ENCODE data around the gene ADAMTSL1.

ADAMTSL1 gene

DNA sequence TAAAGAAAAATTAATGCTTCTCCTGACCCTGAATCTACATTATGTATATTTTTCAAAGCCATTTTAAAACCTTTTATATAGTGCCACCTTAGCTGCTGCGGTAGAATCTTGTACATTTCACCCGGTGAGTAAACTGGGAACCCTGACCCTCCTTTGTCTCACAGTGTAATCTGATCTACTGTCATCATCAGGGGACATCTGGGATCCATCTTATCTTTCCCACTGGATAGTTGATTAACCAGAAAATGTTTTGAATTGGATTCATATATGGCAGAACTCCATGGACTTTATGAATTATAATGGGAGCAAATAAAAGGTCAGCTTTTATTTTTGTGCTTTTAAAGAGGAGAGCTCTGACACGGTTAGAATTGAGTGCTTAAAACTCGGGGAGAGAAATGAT lies 95.0 kb downstream of the ADAMTSL1 start:
- no peak for DNase-seq

DNA sequence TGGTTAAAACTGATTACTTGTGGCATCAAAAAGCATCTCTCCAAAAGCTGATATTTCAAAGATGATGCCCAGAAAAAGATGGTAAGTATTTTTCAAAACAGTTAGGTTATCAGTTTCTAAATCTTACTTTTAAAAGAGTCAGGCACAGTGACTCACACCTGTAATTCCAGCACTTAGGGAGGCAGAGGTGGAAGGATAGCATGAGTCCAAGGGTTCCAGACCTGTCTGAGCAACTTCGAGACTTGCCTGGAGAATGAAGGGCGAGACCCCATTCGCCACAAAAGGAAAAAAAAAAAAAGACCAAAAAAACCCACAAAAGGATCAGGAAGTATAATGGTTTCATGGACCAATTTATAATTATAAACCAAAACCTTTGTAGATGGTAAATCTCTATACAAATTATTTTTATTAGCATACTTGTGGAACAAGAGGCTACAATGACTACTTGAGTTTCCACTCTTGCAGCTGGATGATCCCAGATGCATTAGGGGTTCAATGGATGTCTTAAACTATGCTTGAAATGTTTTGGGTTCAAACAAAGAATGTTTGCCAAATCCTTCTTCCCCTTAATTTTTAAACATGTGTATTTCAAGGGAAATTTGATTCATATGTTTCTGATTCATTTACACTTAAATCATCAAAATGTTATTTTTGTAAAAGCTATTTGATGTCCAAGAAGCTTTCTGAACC lies 96.1 kb downstream of the ADAMTSL1 start:
- no peak for DNase-seq

DNA sequence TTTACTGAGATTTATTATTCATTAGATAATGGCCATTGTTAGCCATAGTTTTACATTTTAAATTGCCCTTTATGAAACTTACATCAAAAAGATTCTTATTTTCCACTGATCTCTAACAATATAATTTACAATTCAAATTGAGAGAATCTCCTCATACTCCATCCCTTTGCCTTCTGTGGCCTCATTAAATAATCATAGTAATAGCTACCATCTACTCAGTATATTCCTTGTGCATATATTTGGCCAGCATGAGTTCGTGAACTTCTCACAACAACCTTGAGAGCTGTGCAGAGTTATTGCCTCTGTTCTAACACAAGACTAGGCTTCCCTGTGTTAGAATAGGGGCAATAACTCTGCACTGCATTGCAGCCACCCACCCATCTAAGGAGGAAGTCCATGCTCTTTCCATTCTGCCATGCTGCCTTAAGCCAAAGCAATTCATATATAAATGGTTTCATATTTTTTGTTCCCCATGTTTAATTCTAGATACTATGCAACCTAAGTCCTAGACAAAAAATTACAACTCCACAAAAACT lies 99.1 kb downstream of the ADAMTSL1 start:
- DNase-seq = no peak

- DNase-seq = no peak
Measured at GRCh38 chr9:18575686-18576085, 101.7 kb downstream of the ADAMTSL1 start.

GRCh38 chr9:18579536-18579935 lies 105.6 kb downstream of the ADAMTSL1 start:
- no peak for DNase-seq

DNA sequence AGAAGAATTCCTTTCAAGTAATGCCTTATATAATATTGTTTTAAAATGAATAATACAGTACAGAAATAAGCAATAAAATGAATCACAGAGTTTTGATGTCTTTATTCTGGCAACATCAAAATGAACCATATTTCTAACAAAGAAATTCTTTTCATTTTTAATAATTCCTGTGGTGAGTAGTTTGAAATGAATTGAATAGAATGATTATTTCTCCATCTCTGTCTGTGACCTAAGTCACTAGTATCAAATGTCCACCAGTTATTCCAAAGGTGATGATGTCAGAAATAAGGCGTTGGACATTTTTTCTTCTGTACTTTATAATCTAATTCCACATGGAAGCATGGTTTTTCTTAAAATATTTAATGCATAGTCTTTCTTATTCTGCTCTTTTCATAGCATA lies 106.2 kb downstream of the ADAMTSL1 start:
- DNase-seq = no peak

GRCh38 chr9:18585996-18586395 lies 112.0 kb downstream of the ADAMTSL1 start:
- no peak for DNase-seq

DNA sequence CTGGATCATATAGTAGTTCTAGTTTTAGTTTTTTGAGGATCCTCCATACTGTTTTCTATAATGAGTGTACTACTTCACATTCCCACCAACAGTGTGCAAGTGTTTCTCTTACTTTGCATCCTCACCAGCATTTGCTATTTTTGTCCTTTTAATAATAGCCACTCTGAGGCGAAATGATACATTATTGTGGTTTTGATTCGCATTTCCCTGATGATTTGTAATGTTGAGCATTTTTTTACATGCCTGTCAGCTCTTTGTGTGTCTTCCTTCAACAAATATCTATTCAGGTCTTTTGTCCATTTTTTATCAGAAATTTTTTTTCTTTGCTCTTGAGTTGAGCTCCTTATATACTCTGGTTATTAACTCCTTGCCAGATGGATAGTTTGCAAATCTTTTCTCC lies 114.0 kb downstream of the ADAMTSL1 start:
- no peak for DNase-seq

DNA sequence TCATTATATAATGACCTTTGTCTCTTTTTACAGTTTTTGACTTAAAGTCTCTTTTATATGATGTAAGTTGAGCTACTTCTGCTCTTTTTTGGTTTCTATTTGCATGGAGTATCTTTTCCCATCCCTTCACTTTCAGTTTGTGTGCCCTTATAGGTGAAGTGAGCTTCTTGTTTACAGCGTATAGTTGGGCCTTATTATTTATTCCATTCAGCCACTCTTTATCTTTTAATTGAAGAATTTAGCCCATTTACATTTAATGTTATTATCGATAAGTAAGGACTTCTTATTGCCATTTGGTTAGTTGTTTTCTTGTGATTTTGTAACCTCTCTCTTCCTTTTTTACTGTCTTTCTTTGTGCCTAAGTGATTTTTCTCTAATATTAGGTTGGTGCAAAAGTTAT lies 117.3 kb downstream of the ADAMTSL1 start:
- DNase-seq = no peak

- DNase-seq = no peak
Measured at GRCh38 chr9:18594837-18595236, 120.9 kb downstream of the ADAMTSL1 start.

DNA sequence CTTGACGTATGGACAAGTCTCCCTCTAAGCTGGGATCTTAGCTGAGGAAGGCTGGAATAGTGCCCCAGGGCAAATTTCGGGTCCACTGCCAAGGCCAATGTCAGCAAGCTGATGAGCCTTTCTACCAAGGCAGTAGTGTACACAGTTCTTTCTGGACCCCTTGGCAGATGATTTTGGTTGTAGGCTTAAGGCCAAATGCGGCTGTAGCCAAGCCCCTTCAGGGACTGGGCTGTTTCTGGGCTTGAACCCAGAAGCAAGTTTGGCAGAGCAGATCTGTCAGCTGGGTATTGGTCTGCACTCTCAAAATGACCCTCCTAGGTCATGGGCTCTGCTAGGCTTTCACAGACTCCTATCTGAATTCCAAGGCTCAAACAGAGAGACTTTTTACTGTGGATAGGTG lies 121.6 kb downstream of the ADAMTSL1 start:
- no peak for DNase-seq

DNA sequence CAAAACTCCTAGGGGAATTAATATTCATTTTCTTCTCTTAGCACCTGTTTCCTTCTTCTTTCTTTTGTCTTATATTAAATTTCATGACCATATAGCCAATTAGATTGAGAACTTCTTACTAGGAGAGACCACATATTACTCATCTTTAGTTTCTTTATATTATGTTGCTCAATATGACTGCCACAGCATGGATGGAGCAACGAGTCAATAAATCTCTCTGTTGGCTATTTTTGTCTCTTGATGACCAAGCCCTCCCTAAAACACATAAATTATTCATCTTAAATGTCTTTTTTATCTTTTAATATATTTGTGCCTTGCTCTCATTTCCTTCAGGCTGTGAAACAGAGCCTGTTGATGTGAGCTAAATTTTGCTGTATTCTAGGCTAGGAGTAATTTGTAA lies 123.0 kb downstream of the ADAMTSL1 start:
- DNase-seq = no peak

DNA sequence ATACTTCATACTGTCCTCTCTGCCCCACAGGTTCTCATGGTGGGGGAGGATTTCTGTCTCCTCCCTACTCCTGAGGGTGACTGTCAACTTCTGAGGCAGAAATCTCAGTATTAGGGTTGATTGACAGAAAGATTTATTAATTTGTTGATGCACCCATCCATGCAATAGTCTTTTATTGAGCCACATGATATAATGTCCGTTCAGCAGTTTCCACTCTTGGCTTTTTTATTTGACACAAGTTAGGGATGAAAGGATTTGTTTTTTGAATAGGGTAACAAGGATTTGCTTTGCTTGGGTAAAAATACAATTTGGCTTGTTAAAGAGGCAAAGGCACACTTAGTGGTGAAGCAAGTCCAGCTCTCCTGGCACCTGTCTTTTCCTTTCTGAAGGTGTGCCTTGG lies 125.0 kb downstream of the ADAMTSL1 start:
- DNase-seq = no peak

DNA sequence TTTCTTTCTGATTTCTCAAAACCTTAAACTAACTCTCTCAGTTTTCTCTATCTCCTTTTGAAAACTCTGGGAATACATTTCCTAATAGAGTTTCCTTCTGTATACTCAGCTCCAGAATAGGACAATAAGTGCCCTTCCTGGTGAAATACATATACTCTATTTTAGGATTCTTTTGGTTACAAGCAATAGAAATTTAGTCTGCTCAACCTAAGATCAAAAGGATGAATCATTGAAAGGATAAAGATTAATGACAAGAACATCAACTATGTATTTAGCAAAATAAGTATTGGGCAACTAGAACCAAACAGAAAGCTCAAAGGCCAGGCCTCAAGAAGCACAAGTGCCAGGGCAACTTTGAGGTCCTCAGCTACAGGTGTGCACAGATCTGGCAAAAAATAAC lies 127.1 kb downstream of the ADAMTSL1 start:
- no peak for DNase-seq

DNA sequence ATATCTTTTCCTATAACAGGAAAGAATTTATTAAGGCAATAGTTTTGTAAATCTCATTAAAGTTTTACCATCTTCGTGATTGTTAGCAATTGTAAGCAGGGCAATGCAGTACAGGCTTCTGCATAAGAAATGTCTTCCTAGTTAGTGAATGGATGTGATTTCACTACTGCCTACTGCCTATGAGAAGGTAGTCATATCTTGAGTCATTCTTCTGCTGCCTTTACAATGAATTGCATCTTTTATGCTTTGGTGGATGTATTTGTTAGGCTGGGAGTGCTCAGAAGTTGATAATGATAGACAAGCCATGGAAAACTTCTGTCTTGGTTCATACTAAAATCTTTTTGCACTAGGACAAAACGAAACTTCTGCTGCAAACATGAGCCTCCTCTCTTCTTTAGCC lies 128.0 kb downstream of the ADAMTSL1 start:
- DNase-seq = no peak

DNA sequence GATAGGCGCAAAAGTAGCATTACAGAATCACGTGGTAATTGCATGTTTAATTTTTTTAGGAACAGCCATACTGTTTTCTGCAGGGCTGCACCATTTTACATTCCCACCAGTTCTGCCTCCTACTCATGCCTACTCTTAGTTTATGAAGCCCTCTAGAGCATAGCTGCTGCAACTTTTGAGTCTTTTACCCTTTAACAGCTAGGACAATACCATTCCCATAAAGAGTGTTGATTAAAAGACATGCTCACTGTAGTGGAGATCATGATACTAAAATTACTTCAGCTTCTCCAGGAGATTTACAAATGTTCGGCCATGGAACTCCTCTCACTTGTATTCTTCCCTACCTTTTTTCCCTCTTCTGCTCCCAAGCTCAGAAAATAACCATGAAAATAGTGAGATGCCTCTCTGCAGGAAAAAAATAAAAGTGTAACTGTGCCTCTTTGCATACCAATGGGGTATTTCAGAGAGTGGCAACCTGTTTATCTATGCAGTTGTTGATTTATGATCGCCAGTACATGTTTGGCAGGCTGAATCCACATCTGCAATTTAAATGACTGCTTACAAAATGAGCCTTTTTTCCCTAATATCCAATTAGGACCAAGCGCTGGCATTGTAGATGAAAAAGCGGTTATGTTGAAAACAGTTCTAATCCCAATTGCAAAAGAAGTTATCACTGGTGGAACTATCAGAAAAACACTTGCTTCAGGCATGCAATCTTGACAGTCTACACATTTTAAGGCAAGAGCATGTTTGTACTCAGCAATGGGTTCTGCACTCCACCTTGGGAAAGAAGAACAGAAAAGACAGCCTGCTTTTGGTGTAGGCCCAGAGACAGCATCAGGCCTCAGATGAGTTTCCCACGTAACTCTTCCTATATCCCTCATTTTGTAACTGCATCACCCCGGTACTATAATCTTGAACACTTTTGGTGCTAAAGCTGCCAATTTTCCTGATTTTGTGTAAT lies 131.1 kb downstream of the ADAMTSL1 start:
- DNase-seq = no peak

DNA sequence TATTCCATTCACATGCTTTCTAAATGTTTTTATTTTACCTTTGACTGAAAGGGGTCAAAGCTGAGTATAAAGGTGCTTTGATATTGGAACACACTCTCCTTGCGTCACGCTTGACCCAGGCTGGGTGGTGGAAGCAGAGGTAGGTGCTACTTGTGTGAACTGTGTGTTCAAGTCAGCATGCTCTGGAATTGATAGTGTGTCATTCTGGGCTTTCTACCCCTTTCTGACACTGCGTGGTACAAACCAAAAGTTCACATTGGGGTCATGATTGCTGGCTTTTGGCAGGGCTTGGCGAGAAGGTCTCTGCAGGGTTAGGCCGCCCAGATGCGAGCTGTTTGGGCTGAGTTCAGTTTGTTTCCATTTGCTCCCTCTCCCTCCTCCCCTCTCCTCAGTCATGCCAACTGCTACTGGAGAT lies 131.8 kb downstream of the ADAMTSL1 start:
- DNase-seq = no peak

DNA sequence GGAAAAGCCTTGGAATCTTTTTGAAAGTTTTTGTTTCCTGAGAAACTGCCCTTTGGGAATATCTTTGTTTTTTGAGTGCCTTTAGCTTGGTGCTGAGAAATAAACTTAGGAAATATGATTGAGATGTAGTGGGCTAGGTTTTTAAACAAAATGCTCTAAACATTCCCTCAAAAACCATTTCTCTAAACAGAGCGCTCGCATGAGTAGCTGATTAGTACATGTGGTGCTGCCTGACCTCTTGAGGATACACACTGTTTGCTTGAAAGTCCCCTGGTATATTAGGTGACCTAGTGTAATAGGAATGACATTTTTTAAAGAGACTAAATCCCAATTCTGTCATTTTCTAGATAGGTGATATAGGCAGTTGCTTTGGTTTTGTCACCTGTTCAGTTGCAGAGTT lies 132.3 kb downstream of the ADAMTSL1 start:
- DNase-seq = no peak

DNA sequence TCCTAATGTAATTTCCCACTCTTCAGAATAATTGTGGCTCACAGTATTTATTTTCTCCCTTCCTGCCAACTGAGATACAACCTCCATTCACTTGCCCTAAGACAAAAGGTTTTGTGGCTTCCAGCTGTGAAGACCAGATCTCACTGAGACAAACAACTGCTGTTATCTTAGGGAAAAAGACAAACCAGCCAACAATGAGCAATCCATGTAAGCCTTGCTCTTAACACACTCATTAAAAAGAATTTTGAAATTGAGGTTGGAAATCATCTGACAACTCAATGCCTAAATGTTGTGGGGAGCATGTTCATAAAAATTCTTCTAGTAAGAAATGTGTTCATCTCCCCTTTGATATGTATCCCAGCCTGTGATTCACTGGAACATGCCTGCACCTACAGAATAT lies 132.9 kb downstream of the ADAMTSL1 start:
- no peak for DNase-seq

DNA sequence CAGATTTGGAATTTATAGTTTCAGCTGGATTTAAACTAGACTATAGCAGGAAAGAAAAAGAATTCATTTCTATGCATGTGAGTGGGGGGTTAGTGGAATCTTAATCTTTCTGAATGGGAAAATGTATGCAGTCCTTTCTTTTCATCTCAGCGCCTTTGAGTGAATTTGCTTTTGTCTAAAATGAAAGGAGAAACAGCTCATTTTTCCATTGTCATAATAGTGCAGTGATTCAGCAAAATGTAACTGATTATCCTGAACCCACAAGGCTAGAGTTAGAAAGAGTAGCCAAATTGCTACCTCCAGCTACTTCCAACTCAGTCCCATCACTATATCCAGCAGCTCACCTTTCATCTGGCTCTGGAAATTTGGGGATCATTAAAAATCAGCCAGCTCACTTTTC lies 134.4 kb downstream of the ADAMTSL1 start:
- no peak for DNase-seq

DNA sequence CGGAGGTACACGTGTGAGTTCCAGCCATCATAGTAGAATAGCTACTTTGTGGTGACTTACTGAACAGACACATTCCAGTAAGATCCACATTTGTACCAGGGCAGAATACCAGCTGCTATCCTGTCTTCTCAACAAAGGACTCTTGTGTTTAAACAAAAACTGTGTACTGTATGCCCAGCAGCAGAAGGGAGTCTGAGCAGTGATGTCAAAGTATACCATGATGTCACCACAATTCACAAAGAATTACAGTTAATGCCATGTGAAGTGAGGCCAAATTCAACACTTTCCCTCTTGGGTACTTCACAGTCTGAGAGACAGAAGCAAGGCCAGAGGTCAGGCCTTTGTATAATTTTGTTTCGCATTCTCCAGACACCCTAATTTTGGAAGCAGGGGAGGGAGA lies 137.0 kb downstream of the ADAMTSL1 start:
- no peak for DNase-seq

DNA sequence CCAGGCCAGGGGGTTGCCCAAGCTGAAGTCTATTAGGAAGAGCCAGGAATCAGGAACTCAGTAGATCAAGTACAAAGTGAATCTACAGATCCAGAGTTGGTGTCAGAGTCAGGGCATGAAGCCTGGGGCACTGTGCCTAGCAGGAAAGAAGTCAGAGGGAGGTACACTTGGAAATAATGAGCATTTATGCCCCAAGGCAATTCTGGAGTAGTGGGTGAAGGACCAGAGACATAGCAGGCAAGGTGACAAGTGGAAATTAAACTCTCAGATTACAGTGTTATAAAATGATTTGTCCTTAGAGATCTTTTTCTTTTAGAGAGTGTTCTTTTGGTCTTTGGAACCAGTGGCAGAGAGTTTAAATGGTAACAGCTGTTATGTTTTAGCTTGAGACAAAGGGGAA lies 138.0 kb downstream of the ADAMTSL1 start:
- DNase-seq = no peak

DNA sequence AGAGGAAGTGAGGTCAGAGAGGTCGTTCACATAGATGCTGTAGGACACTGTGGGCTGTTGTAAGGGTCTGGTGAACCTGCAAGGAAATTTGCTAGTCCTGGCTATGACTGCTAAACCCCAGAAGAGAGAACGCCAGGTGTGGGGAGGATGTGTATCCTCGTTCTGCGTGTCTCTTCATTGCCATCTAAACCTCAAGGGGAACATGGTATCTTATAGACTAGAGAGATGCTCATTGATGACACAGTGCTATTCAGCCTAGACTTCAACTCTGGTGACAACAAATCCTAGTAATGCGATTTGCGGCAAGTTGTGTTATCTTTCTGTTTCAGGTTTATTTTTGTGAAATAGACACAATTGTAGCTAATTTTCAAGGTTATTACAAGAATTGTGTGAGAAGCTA lies 140.2 kb downstream of the ADAMTSL1 start:
- no peak for DNase-seq

DNA sequence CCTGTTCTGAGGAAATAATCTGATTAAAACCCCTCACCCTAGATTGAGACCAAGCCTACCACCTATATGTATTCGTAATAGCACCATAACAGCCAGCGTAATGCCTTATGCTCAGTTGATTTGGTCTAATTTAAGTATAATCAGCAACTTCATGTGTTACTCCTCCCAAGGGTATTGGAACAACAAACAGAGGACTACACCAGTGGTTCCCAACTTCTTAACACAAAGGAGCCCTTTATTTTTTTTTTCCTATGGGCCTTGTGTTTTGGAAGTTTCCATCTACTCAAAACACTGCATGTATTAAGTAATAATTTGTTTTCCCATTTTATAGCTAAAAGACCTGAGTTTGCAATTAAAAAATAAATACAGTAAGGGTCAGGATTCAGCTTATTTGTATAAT lies 140.7 kb downstream of the ADAMTSL1 start:
- no peak for DNase-seq

All from activated gamma-delta T cell treated with Interleukin-2 at 50 U/mL for 16 hours (primary cell).